GM10248 (cell line): Measurements from ENCODE around the gene CLN6.

Experiments used
- CTCF ChIA-PET: fragments of 300-600 bp; sonication (Branson Sonifier 250); formaldehyde crosslinking; extraction: SDS; loops from one replicate; lab custom pipeline; 2021; ENCODE audit warnings: antibody characterized with exemption; lab: Yijun Ruan, JAX
- POLR2A ChIA-PET: fragments of 350-650 bp; sonication (Branson Sonifier 250); formaldehyde crosslinking; extraction: SDS; loops from one replicate; lab custom pipeline; 2020; ENCODE audit warnings: antibody characterized with exemption; lab: Yijun Ruan, JAX
- DNase-seq: peaks from one replicate; pipeline ENCODE4 v3.0.0; 2012; ENCODE audit errors: extremely low spot score
- CTCF ChIP-seq: IDR thresholded peaks from 2 replicates; pipeline ENCODE4 v1.5.1; 2012; ENCODE audit warnings: mild to moderate bottlenecking, low read depth; ENCODE audit errors: extremely low read depth, missing control alignments, control extremely low read depth

Gene CLN6

GRCh38 chr15:68187559-68187958 lies 42.0 kb downstream of the CLN6 start:
- POLR2A ChIA-PET: no interaction called here
- CTCF ChIA-PET: no interaction called here
- no peak for DNase-seq
- no peak for TF ChIP-seq CTCF

GRCh38 chr15:68186671-68187397 lies 42.7 kb downstream of the CLN6 start:
- ChIA-PET POLR2A (no interaction called here), CTCF (interaction anchor here (0.9 to 1.0 kb wide), 2 partner anchors 10 to 34 kb away, joined by 3 read pairs; no protein-coding TSS in a partner anchor)
- no peak for TF ChIP-seq CTCF
- no peak for DNase-seq

- ChIA-PET CTCF (interaction anchor here (0.8 to 2.5 kb wide), 6 partner anchors 10 to 322 kb away, joined by 3 to 10 read pairs (median 3); no protein-coding TSS in a partner anchor), POLR2A (no interaction called here)
- no peak for TF ChIP-seq CTCF
- no peak for DNase-seq
Observed at GRCh38 chr15:68184616-68185480, 44.7 kb downstream of the CLN6 start.

- POLR2A ChIA-PET: no interaction called here
- no peak for TF ChIP-seq CTCF
- CTCF ChIA-PET: interaction anchor here (0.7 to 2.5 kb wide), 6 partner anchors 8 to 320 kb away, joined by 3 to 10 read pairs (median 4); no protein-coding TSS in a partner anchor
- DNase-seq: no peak
Observed at GRCh38 chr15:68183616-68184315, 45.8 kb downstream of the CLN6 start.

- no peak for TF ChIP-seq CTCF
- ChIA-PET POLR2A (no interaction called here), CTCF (no interaction called here)
- DNase-seq: no peak
Observed at GRCh38 chr15:68177742-68178141, 51.8 kb downstream of the CLN6 start.

GRCh38 chr15:68176601-68177000 lies 52.9 kb downstream of the CLN6 start:
- no peak for DNase-seq
- TF ChIP-seq CTCF: no peak
- POLR2A ChIA-PET: no interaction called here
- CTCF ChIA-PET: interaction anchor here (1.0 to 1.6 kb wide), 3 partner anchors 10 to 313 kb away, joined by 3 to 6 read pairs (median 3); no protein-coding TSS in a partner anchor
